ENCODE measurements around the gene SCAMP2.

Gene SCAMP2

DNA sequence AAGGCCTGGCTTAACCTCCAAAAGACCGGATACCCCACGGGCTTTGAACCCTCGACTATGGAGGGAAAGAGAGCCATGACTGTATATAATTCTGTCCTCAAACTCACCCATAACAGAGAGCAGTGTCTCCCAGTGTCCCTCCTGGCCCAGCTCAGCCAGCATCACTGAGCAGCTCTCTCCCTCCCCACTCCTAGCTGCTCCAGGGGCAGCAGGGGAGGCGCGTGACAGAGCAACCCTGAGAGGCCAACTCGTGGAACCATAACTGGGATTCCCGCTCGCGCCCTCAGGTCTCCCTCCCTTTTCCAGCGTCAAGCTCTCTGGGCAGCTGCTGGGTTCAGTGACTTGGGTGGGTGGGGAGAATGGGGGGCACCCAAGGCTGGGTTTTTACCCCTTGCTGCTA lies 47.3 kb downstream of the SCAMP2 start:
- Histone ChIP-seq H3K27me3 (ENCODE audit: insufficient read depth, low read length, poor library complexity) (peaks cover under 1% of the 10 kb centered on the region), H4K20me1 (ENCODE audit: insufficient read depth, low read length) (peaks cover 16% of the 10 kb centered on the region), H3K79me2 (ENCODE audit: insufficient read depth, low read length) (no peaks in the 10 kb centered on the region), H3K4me1 (ENCODE audit: insufficient read depth, low read length) (peaks cover 3% of the 10 kb centered on the region; the same call in 1 of the 2 replicates), H3K9me3 (ENCODE audit: insufficient read depth, low read length, severe bottlenecking) (no peaks in the 10 kb centered on the region), H3K27ac (ENCODE audit: low read length) (no peak overlapping the region), H3K4me2 (ENCODE audit: insufficient read depth, low read length) (peak overlapping the region; percentile 42; the same call in 1 of the 2 replicates), H3K4me3 (ENCODE audit: low read depth in 1 of 2, low read length in 2 of 2) (no peak overlapping the region), H2AFZ (ENCODE audit: low read depth, low read length) (no peak overlapping the region), H3K9ac (ENCODE audit: low read depth, low read length) (no peak overlapping the region), H3K36me3 (ENCODE audit: insufficient read depth, low read length) (no peaks in the 10 kb centered on the region)
- ATAC-seq (ENCODE audit: insufficient read depth, low read depth) (0 out of 3 replicates have a peak, but pooled peaks have one; percentile 2), DNase-seq (no peak)
- TF ChIP-seq EZH2 (IDR thresholded peaks at IDR 0.05; ENCODE audit: borderline replicate concordance, low read depth, low read length, severe bottlenecking) (no peak), CTCF (IDR thresholded peaks at IDR 0.05; ENCODE audit: borderline replicate concordance, extremely low read depth, low read length, poor library complexity, severe bottlenecking) (no peak)

DNA sequence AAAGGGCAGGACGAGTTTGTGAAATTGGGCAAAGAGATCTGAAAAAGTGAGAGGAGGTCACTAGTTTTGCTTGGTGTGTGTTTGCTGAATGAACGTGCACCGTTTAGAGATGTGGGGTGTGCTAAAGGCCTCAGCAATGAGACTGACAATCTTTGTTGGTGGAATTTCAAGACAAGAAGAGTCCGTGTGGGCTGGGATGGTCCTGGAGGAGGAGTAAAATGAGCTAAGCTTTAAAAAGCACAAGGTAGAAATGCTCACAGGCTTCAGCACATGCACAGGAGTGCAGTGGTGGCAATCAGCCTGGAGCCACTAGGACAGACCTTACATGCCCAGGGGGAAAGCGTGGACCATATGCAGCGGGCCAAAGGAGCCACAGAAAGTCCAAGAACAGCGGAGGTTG lies 48.2 kb downstream of the SCAMP2 start:
- DNase-seq = no peak
- H3K27ac ChIP-seq (ENCODE audit: low read length) = no peak overlapping the region
- no peaks in the 10 kb centered on the region for H3K9me3 ChIP-seq (ENCODE audit: insufficient read depth, low read length, severe bottlenecking)
- no peak overlapping the region for H3K9ac ChIP-seq (ENCODE audit: low read depth, low read length)
- H3K4me3 ChIP-seq (ENCODE audit: low read depth in 1 of 2, low read length in 2 of 2) = no peak overlapping the region
- peaks cover 8% of the 10 kb centered on the region for H3K27me3 ChIP-seq (ENCODE audit: insufficient read depth, low read length, poor library complexity)
- no peak for ATAC-seq (ENCODE audit: insufficient read depth, low read depth)
- no peaks in the 10 kb centered on the region for H3K79me2 ChIP-seq (ENCODE audit: insufficient read depth, low read length)
- H3K4me1 ChIP-seq (ENCODE audit: insufficient read depth, low read length) = peaks cover 3% of the 10 kb centered on the region; the same call in 1 of the 2 replicates
- TF ChIP-seq EZH2 (IDR thresholded peaks at IDR 0.05; ENCODE audit: borderline replicate concordance, low read depth, low read length, severe bottlenecking) (no peak), CTCF (IDR thresholded peaks at IDR 0.05; ENCODE audit: borderline replicate concordance, extremely low read depth, low read length, poor library complexity, severe bottlenecking) (no peak)
- H3K4me2 ChIP-seq (ENCODE audit: insufficient read depth, low read length) = no peak overlapping the region
- no peak overlapping the region for H2AFZ ChIP-seq (ENCODE audit: low read depth, low read length)
- H3K36me3 ChIP-seq (ENCODE audit: insufficient read depth, low read length) = no peaks in the 10 kb centered on the region
- H4K20me1 ChIP-seq (ENCODE audit: insufficient read depth, low read length) = peaks cover 10% of the 10 kb centered on the region

DNA sequence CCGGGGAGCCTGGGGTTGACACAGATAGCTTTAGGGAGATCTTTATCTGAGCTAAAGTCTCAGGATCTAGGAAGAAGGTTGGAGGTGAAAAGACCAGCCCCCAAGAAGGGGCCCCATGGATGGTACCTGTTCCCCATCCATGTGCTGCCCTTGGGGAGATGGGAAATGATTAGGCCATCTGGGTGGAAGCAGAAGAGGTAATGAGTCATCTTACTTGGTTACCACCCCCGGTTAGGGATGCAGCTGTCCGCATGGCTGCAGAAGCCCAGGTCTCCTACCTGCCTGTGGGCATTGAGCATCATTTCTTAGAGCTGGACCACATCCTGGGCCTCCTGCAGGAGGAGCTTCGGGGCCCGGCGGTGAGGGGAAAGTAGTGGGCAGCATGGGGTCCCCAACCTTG lies 49.8 kb downstream of the SCAMP2 start:
- no peak overlapping the region for H3K27ac ChIP-seq (ENCODE audit: low read length)
- H3K9ac ChIP-seq (ENCODE audit: low read depth, low read length) = no peak overlapping the region
- H3K9me3 ChIP-seq (ENCODE audit: insufficient read depth, low read length, severe bottlenecking) = no peaks in the 10 kb centered on the region
- peaks cover 3% of the 10 kb centered on the region; the same call in 1 of the 2 replicates for H3K4me1 ChIP-seq (ENCODE audit: insufficient read depth, low read length)
- H3K4me3 ChIP-seq (ENCODE audit: low read depth in 1 of 2, low read length in 2 of 2) = no peak overlapping the region
- no peaks in the 10 kb centered on the region for H3K79me2 ChIP-seq (ENCODE audit: insufficient read depth, low read length)
- no peaks in the 10 kb centered on the region for H3K36me3 ChIP-seq (ENCODE audit: insufficient read depth, low read length)
- H4K20me1 ChIP-seq (ENCODE audit: insufficient read depth, low read length) = peaks cover 10% of the 10 kb centered on the region
- DNase-seq (no peak), ATAC-seq (ENCODE audit: insufficient read depth, low read depth) (no peak)
- H2AFZ ChIP-seq (ENCODE audit: low read depth, low read length) = no peak overlapping the region
- peaks cover 8% of the 10 kb centered on the region for H3K27me3 ChIP-seq (ENCODE audit: insufficient read depth, low read length, poor library complexity)
- TF ChIP-seq EZH2 (IDR thresholded peaks at IDR 0.05; ENCODE audit: borderline replicate concordance, low read depth, low read length, severe bottlenecking) (no peak), CTCF (IDR thresholded peaks at IDR 0.05; ENCODE audit: borderline replicate concordance, extremely low read depth, low read length, poor library complexity, severe bottlenecking) (no peak)
- H3K4me2 ChIP-seq (ENCODE audit: insufficient read depth, low read length) = no peak overlapping the region

GRCh38 chr15:74822233-74822632 lies 50.9 kb downstream of the SCAMP2 start:
- Histone ChIP-seq H3K4me2 (ENCODE audit: insufficient read depth, low read length) (no peak overlapping the region), H3K27me3 (ENCODE audit: insufficient read depth, low read length, poor library complexity) (peaks cover 8% of the 10 kb centered on the region), H3K9me3 (ENCODE audit: insufficient read depth, low read length, severe bottlenecking) (no peaks in the 10 kb centered on the region), H2AFZ (ENCODE audit: low read depth, low read length) (no peak overlapping the region), H3K36me3 (ENCODE audit: insufficient read depth, low read length) (no peaks in the 10 kb centered on the region), H3K27ac (ENCODE audit: low read length) (no peak overlapping the region), H4K20me1 (ENCODE audit: insufficient read depth, low read length) (peaks cover 5% of the 10 kb centered on the region), H3K79me2 (ENCODE audit: insufficient read depth, low read length) (no peaks in the 10 kb centered on the region), H3K4me1 (ENCODE audit: insufficient read depth, low read length) (peaks cover 3% of the 10 kb centered on the region; the same call in 1 of the 2 replicates), H3K4me3 (ENCODE audit: low read depth in 1 of 2, low read length in 2 of 2) (no peak overlapping the region), H3K9ac (ENCODE audit: low read depth, low read length) (no peak overlapping the region)
- DNase-seq = no peak
- ATAC-seq (ENCODE audit: insufficient read depth, low read depth) = no peak
- TF ChIP-seq CTCF (IDR thresholded peaks at IDR 0.05; ENCODE audit: borderline replicate concordance, extremely low read depth, low read length, poor library complexity, severe bottlenecking) = no peak
- TF ChIP-seq EZH2 (IDR thresholded peaks at IDR 0.05; ENCODE audit: borderline replicate concordance, low read depth, low read length, severe bottlenecking) = no peak

Measured in DND-41 (cell line).